ENCODE measurements around the gene ETV6.

Gene ETV6

DNA sequence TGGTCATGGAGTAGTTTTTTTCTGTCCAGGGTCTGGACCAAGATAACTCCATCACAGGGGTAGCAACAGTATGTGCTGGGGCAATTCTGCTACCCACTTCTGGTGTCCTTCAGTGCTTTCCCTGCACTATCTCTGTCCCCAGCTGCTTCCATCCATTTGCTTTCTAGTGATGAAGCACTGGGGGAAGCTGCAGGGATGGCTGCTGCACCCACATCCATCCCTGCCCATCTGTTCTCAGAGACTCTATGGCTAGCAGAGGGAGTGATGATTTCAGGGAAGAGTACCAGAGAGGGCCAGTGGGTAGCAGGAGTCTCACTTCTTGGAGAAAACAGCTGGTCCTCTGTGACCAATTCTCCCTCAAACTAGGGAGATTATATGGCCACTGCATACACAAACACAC lies 44.1 kb downstream of the ETV6 start:
- no peak for DNase-seq (ENCODE audit: low read depth in 2 of 2)

DNA sequence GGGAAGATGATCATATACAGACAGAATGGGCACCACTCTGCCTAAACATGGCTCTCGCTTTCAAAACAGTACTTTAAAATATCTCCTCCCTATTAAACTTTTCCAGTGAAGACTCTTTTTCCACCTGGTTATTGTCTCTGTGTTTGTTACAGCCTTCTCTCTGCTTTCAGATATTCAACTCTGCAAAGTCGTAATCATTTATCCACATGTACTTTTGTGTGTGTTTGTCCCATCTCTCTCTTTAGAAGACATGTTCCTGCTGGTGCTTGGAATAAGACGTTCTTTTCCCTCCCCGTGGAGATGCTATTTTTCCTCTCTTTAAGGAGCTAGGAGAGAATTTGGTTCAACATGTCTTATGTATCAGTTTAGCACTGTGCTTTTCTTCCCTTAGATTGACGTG lies 45.1 kb downstream of the ETV6 start:
- no peak for DNase-seq (ENCODE audit: low read depth in 2 of 2)

DNA sequence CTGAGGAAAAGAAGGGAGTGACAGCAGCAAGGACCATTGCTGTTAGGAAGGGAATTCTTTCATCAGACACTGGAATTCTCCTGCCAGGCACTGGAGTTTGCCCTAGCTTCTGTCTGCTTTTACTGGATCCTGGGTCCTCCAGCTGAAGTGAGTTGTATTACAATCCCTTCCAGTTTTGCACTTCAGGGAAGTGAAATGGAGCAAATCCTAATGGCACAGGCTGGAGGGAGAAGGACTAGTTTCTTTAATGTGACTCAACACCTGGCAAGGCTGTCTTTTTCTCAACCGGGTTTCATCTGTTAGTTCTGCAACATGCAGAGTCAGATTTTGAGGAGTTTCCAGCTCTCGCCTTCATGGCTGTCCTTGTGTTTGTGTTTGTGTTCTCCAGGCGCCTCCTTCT lies 45.8 kb downstream of the ETV6 start:
- DNase-seq (ENCODE audit: low read depth in 2 of 2), result no peak

GRCh38 chr12:11696084-11696483 lies 46.6 kb downstream of the ETV6 start:
- DNase-seq (ENCODE audit: low read depth in 2 of 2), result no peak

- no peak for DNase-seq (ENCODE audit: low read depth in 2 of 2)
Measured at GRCh38 chr12:11697131-11697530, 47.7 kb downstream of the ETV6 start.

DNA sequence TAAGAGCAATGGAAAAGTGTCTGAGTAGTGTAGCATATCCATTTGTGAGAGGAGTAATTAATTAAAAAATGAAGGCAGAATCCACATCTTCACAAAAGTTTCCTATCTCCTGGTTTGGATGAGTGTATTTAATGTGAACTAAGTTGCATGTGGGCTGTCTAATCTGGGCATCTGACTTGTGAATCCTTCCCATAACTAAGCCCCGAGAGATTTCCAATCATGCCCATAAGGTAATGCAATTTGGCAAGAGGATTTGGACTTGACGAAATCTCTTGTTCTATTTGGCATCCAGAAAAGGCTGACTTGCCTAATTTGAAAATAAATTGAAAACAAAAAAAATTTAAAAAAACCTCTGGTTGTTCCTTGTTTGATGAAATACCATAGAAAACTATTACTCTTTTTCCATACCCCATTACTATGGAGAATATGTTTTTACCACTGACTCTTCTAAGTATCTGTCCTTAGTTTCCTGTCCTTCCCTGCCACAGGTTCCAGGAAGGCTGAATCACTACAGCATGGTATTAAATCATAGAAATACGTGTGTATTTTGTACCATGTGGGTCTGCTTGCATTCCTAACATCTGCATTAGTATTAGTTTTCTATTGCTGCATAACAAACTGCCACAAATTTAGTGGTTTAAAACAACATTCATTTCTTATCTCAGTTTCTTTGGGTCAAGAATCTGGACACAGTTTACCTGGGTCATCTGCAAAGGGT lies 48.4 kb downstream of the ETV6 start:
- DNase-seq (ENCODE audit: low read depth in 2 of 2), result no peak

DNA sequence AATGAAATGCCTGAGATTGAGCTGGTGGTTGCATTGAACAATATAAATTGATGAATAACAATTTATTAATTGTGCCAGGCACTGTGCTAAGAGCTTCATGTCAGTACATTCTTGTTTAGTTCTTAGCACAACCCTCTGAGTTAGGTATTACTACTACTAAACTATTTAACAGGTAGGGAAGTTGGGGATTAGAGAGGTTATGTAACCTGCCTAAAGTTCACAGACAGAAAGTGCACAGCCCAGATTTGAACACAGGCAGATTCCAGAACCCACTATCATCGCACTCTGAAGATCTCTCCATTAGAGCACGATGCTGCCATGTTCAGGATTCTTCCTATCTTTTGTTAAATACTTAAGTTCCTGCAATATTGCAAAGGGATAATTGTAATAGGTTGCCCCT lies 49.3 kb downstream of the ETV6 start:
- no peak for DNase-seq (ENCODE audit: low read depth in 2 of 2)

GRCh38 chr12:11701433-11701832 lies 52.0 kb downstream of the ETV6 start:
- no peak for DNase-seq (ENCODE audit: low read depth in 2 of 2)

DNA sequence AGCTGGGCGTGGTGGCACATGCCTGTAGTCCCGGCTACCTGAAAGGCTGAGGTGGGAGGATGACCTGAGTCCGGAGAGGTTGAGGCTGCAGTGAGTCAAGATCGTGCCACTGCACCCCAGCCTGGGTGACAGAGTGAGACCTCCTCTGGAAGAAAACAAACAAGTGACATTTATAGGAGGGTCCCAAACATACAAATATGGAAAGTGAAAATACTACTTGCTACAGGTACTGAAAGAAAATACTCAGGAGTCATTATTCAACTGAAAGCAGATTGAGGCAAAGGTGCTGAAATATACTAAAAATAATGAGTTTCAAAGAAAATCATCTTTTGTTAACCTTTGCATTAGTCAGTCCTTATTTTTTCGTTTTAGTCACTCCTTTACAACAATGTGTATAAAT lies 53.5 kb downstream of the ETV6 start:
- DNase-seq (ENCODE audit: low read depth in 2 of 2), result no peak

GRCh38 chr12:11703378-11703777 lies 53.9 kb downstream of the ETV6 start:
- no peak for DNase-seq (ENCODE audit: low read depth in 2 of 2)

GRCh38 chr12:11704089-11704488 lies 54.6 kb downstream of the ETV6 start:
- DNase-seq (ENCODE audit: low read depth in 2 of 2), result no peak

GRCh38 chr12:11705010-11705409 lies 55.5 kb downstream of the ETV6 start:
- no peak for DNase-seq (ENCODE audit: low read depth in 2 of 2)

- DNase-seq (ENCODE audit: low read depth in 2 of 2), result no peak
Measured at GRCh38 chr12:11706509-11707379, 57.3 kb downstream of the ETV6 start.

GRCh38 chr12:11707535-11707934 lies 58.1 kb downstream of the ETV6 start:
- no peak for DNase-seq (ENCODE audit: low read depth in 2 of 2)

GRCh38 chr12:11709513-11709912 lies 60.0 kb downstream of the ETV6 start:
- no peak for DNase-seq (ENCODE audit: low read depth in 2 of 2)

- no peak for DNase-seq (ENCODE audit: low read depth in 2 of 2)
Measured at GRCh38 chr12:11710431-11710830, 61.0 kb downstream of the ETV6 start.

DNA sequence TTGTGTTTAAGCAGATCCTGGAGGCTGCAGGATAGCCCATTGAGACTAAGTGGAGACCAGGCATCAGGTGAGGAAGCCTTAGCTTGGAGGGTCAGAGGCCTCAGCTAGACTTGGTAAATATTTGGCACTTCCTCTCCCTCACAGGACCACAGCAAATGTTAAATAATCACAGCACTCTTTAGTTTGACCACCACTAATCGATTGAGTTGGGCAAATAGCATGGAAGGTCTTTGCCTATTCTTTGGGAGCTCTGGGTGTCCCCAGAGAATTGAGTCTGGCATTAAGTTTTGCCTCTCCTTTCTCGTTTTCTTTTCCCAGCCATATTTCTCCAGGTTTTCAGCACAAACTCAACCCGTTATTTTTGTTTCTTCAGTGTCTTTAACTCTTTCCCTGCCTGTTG lies 61.4 kb downstream of the ETV6 start:
- no peak for DNase-seq (ENCODE audit: low read depth in 2 of 2)

DNA sequence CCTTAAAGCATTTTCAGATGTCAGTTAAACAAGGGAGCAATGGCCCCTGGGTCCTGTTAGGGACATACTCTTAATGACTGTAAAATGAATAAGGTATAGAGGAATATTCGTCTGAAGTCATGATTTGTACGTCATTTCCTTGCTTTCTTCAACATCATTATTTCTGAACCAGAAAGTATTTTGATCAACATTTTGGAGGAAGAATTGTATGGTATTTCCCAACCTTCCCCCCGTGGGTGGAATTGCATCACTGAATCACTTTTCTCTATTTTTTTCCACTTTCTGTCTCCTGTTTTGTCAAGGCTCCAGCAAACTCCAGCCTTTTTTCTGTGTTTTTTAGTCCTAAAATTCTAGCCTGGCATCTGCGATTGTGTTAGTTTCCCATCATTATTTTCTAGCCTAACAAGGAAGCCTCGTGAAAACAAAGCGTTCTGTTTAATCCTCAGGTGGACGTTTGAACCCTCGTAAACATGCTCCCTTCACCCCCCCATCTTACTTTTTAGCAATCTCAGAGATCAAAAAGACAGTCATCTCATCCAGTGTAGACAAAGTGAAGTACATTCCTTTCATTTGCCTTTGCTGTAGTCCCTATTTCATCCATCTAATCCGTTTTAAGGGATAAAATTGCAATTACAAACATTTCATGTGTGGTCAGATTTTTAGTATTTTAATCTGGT lies 62.3 kb downstream of the ETV6 start:
- no peak for DNase-seq (ENCODE audit: low read depth in 2 of 2)

- no peak for DNase-seq (ENCODE audit: low read depth in 2 of 2)
Measured at GRCh38 chr12:11712491-11712890, 63.0 kb downstream of the ETV6 start.

- DNase-seq (ENCODE audit: low read depth in 2 of 2), result no peak
Measured at GRCh38 chr12:11713202-11713601, 63.7 kb downstream of the ETV6 start.

GRCh38 chr12:11714626-11715025 lies 65.2 kb downstream of the ETV6 start:
- no peak for DNase-seq (ENCODE audit: low read depth in 2 of 2)

DNA sequence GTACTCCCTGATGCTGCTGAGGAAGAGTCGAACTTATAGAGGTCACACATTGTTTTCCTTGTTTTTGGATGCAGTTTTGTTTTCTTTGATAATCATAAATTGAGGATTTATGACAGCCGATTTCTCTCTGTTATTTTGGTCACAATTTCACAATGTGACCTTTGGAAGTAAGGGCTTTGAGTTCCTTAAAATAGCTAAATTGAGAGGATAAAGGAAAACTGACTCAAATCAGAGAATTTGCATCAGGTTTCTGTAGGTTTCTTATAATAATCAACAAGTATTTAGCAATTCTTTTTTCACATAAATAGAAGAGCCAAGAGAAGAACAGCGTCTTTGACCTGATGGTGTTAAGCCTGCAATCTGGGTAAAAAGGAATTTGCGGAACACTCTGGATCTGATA lies 66.1 kb downstream of the ETV6 start:
- no peak for DNase-seq (ENCODE audit: low read depth in 2 of 2)

Measured in stimulated activated CD8-positive, alpha-beta memory T cell treated with anti-CD3 and anti-CD28 coated beads, Interleukin-2, amount 100 ng/mL, for 1 hour (primary cell).